Esophagus mucosa (tissue), 1 donor: ENCODE results near the gene LRCH4. TPM values are rescaled to one million over a fixed set of nuclear protein-coding genes. Genes with fewer than 3 reads are reported as not detected.
"Not testable (repeated sequence)": the region's sequence is repeated elsewhere in the genome, so short reads cannot be mapped to it uniquely, and the experiment has no call there.

ENCODE experiments used
- ATAC-seq: fragments of 200-7000 bp; cut with Tn5 transposase; one replicate; pipeline ENCODE4 v1.9.1; 2020
- total RNA-seq: library from RNA; stranded (reverse); gene quantifications from one replicate; pipeline ENCODE4 v1.2.4, GENCODE V29; 2023
- donor health status: DM: yes; HTN: yes; CAD: no.

LRCH4 gene
- total RNA-seq, 1 donor from 2014 or later = 19.3 TPM

DNA sequence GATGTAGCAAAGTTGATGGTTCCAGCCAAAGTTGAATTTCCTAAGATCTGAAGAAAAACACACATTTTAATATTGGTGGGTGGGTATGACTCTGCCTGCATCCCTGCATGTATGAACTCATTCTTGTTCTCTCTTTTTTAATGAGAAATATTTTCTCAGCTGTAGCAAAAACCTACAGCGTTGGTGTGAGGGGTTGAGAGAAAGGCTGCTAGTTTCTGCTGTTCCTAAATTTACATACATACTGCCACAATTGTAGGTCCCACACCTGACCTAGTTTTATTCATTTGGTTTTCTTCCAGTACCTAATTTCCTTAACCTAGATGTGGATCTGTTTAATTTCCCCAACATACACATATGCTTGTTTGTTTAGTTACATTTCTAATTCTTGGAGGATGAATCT, 42.3 kb downstream of the LRCH4 start:
- no peak for ATAC-seq

- not testable (repeated sequence) for ATAC-seq
Observed at GRCh38 chr7:100541309-100541708, 44.6 kb downstream of the LRCH4 start.

- ATAC-seq = no peak
Observed at GRCh38 chr7:100540073-100540723, 45.7 kb downstream of the LRCH4 start.

DNA sequence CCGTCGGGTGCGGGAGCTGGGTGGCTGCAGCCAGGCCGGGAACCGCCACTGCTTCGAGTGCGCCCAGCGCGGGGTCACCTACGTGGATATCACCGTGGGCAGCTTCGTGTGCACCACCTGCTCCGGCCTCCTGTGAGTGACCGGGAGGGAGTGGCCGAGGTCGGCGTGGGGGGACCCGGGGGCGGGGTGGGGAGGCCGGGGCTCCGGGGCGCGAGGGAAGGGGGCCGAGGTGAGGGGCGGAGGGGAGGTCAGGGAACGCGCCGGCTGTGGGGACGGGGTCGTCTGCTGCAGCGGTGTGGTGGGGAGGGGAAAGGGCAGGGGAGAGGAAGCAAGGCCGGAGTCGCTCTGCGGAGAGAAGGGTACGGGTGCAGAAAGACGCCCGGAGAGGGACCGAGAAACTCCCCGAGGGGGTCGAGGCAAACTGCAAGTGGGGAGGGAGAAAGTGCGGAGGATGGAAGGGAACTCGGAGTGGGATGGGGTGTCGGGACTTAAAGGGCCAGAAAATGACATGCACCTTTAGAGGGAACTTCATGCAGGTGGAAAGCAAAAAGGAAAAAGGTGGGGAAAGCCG, 46.4 kb downstream of the LRCH4 start:
- peak; percentile 22 for ATAC-seq

GRCh38 chr7:100538654-100539435, 47.1 kb downstream of the LRCH4 start, which contains the start of gene AGFG2:
Gene AGFG2, plus strand, starts transcription at chr7:100539203. Its CDS starts 144 bp downstream, at chr7:100539347.
- ATAC-seq = peak; percentile 100

DNA sequence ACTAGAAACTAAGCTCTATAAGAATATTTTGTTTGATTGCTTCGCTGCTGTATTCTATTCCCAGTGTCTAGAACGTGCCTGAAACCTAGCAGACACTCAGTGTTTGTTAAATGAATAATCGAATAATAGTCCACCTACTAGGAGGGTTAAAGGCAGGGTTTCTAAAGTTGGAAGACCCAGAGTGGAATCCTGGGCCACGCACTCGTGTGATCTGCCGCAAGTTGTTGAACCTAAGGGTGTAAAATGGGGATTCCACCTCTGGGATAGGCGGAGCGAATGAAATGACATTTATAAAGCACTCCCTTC, 47.6 kb downstream of the LRCH4 start:
- ATAC-seq = no peak

- ATAC-seq = not testable (repeated sequence)
Observed at GRCh38 chr7:100536695-100537094, 49.2 kb downstream of the LRCH4 start.

DNA sequence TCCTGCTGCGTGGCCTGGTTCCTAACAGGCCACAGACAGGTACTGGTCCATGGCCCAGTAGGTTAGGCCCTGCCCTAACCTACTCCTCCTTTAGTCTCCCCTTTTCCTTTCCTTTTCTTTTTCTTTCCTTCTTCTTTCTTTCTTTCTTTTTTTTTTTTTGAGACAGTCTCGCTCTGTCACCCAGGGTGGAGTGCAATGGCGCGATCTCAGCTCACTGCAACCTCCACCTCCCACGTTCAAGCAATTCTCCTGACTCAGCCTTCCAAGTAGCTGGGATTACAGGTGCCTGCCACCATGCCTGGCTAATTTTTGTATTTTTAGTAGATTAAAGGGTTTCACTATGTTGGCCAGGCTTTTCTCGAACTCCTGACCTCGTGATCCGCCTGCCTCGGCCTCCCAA, 49.9 kb downstream of the LRCH4 start:
- not testable (repeated sequence) for ATAC-seq

GRCh38 chr7:100532165-100533022, 53.5 kb downstream of the LRCH4 start:
- ATAC-seq = no peak

GRCh38 chr7:100528108-100528866, 57.6 kb downstream of the LRCH4 start:
- ATAC-seq = not testable (repeated sequence)

Other genes with a start within 250 kb of the LRCH4 start
- gene PILRB, start 228.0 kb downstream of the LRCH4 start, total RNA-seq = 15.0 TPM
- gene PILRA, start 212.6 kb downstream of the LRCH4 start, total RNA-seq = 2.7 TPM
- 1.4 TPM for gene ZCWPW1, start 157.4 kb downstream of the LRCH4 start, total RNA-seq
- gene MEPCE, start 156.3 kb downstream of the LRCH4 start, total RNA-seq = 22.3 TPM
- 27.4 TPM for gene PPP1R35, start 149.6 kb downstream of the LRCH4 start, total RNA-seq
- 0.24 TPM for gene SPACDR, start 121.9 kb downstream of the LRCH4 start, total RNA-seq
- 31.1 TPM for gene TSC22D4, start 106.9 kb downstream of the LRCH4 start, total RNA-seq
- 0.16 TPM for gene NYAP1, start 102.2 kb downstream of the LRCH4 start, total RNA-seq
- 19.5 TPM for gene AGFG2, start 46.9 kb downstream of the LRCH4 start, total RNA-seq
- 0.32 TPM for gene SAP25, start 12.2 kb downstream of the LRCH4 start, total RNA-seq
- gene FBXO24, start 199 bp upstream of the LRCH4 start, total RNA-seq = 0.32 TPM
- gene PCOLCE, start 16.2 kb upstream of the LRCH4 start, total RNA-seq = 5.2 TPM
- gene MOSPD3, start 26.4 kb upstream of the LRCH4 start, total RNA-seq = 23.2 TPM
- 0.68 TPM for gene TFR2, start 55.4 kb upstream of the LRCH4 start, total RNA-seq
- not detected for gene ACTL6B, start 70.3 kb upstream of the LRCH4 start, total RNA-seq
- gene GNB2, start 87.6 kb upstream of the LRCH4 start, total RNA-seq = 289 TPM
- gene GIGYF1, start 108.1 kb upstream of the LRCH4 start, total RNA-seq = 10.4 TPM
- gene POP7, start 120.0 kb upstream of the LRCH4 start, total RNA-seq = 33.4 TPM
- not detected for gene EPO, start 134.3 kb upstream of the LRCH4 start, total RNA-seq
- 0.04 TPM for gene ZAN, start 147.5 kb upstream of the LRCH4 start, total RNA-seq
- gene EPHB4, start 241.4 kb upstream of the LRCH4 start, total RNA-seq = 30.3 TPM